SKM-1 (cell line): ENCODE data around the gene TXK.

Experiments
- DNase-seq: peaks from one replicate; lab custom pipeline; 2025; ENCODE audit not compliant: unreplicated experiment; lab: John Stamatoyannopoulos, UW

The TXK gene

DNA sequence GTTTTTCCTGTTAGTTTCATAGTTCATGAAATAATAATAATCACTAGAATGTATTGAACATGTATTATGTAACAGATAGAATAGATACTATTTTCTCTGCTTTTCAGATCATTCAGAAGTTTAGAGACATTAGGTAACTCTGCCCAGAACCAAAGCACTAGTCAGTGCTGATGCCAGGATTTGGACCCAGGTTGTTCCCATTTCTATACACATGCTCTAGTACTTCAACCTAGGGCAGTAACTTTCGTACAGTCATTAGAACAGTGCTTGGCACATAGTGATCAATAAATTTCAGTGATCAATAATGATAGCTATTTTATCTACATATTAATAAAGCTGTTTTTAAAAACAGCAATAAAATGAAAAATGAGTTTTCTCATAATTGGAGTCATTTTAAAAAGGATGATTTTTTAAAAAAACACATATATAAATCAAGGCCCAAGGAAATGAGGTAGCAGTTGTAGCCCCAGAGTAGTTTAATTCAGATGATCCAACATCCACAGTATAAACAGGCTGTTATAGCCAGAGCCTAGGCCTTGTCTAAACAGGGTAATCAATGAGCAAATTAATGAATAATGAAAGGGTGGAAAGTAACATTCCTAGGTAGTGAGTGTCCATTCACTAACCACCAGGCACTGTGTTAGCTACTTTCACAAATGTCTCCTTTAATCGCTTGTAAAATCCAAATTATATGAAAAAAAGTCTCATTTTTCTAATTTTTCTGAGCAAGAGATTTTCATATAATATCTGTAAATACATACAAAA, 25.6 kb downstream of the TXK start:
- no peak for DNase-seq

DNA sequence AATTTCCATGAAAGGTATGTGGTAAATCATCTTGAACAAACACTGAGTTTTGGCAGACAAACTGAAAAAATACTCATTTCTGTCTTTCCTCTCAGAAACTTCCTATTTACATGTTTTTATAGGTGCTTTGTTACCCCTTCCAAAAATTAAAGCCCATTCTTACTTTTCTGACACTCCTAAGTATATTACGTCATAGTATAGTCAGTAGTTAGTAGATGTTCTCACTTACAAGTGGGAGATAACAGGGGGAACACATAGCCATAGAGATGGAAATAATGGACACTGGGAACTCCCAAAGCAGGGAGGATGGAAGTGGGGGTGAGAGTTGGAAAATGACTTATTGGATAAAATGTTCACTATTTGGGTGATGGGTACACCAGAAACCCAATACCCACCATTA, 28.8 kb downstream of the TXK start:
- DNase-seq: no peak

DNA sequence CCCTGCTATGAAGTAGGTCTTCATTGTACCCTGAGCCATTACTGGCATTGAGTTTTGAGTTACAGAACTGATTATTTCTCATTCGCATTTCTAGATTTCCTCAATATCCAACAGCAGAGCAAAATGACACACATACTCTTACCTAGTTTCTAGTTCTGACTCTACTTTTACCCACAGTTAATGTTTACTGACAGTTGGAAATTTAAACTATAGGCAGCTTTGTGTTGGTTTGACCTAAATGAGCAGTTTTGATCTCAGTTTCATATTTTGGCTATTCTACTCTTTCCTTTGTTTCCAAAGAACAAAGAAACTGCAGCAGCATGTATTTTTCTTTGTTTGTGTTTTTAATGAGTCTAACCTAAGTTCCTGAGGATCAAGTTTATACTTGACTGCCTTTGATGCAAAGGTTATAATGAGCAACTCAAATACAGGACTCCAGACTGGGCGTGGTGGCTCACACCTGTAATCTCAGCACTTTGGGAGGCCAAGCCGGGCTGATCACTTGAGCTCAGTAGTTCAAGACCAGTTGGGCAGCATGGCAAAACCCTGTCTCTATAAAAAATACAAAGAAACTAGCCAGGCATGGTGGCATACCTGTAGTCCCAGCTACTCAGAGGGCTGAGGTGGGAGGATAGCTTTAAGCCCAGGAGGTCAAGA, 30.4 kb downstream of the TXK start:
- DNase-seq: no peak

GRCh38 chr4:48102303-48102702, 31.7 kb downstream of the TXK start:
- DNase-seq: no peak

GRCh38 chr4:48100256-48100655, 33.8 kb downstream of the TXK start:
- no peak for DNase-seq

DNA sequence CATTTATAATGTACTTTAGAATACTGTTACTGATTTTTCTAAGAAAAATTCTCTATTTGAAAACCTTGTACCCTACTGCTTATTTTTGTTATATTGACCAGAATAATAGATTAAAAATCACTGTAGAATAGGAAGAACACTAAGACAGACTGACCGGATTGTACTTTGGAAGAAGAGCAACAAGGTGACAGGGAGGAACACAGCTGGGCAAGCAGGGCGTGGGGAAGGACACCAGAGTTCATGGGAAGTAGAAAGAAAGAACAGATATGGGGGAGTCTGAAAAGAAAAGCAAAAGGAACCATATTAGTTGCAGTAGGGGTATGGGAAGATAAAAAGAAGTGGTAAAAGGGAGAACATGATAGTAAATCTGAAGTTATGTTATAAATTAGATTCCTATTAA, 38.6 kb downstream of the TXK start:
- DNase-seq: no peak

DNA sequence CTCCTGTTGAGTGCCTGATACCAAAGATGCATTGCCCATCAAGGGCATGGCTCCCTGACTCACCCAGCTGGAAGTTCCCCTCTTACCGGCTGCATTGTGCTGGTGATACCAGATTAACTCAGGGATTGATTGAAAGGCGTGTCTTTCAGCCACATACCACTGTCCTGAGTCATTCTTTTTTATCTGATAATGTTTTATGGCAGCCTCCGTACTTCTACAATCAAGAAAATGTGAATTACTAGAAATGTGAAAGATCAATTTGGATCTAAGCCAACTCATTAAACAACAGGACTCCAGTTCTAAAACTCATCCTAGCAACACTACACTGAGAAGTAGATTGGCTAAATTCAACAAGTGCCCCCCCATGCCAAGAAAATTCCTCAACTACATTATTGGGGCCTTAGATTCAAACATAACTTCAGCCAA, 40.0 kb downstream of the TXK start:
- no peak for DNase-seq

DNA sequence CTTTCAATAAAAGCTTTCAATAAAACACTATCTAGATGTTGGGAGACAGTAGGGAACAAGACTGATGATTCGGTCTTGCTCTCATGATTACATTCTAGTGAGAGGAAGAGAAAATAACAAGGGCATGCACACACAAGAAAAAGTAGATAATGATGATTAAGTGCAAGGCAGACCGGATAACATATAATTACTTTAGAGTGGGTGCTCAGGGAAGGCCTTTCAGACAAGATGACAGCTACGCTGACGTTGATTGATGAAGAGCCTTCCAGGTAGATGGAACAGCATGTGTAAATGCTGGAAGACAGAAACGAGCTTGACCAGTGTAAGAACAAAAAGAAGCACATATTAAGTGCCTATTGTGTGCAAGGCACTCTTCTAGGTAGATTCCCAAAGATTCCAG, 43.4 kb downstream of the TXK start:
- DNase-seq: no peak

DNA sequence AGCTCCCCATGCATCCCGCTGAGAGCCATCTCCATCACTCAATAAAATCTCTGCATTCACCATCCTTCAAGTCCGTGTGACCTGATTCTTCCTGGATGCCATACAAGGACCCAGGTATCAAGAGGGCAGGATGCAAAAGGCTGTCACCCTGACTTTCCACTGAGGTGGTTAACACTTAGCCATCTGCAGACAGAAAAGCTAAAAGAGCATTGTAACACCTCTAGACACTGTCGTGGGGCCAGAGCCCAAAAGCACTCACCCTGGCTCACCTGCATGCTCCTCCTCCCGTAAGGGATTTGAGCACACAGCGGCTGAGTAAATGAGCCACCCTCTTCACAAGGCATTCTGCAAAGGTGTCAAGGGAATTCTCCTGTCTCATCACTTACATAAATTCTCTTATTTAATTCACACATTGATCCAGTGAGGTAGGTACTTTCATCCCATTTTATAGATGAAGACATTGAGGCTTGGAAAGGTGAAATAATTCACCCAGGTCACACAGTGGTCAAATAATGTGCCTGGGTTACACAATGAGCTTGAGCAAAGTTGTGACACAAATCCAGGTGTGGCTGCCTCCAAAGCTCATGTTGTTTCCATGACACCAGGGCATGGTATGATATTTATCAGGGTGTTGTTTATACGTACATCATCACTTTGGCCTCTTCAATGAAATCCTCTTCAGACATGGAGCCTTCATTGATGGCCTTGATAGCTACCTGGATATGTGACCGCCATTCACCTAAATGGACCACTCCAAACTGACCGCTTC, 48.0 kb downstream of the TXK start:
- DNase-seq: no peak

DNA sequence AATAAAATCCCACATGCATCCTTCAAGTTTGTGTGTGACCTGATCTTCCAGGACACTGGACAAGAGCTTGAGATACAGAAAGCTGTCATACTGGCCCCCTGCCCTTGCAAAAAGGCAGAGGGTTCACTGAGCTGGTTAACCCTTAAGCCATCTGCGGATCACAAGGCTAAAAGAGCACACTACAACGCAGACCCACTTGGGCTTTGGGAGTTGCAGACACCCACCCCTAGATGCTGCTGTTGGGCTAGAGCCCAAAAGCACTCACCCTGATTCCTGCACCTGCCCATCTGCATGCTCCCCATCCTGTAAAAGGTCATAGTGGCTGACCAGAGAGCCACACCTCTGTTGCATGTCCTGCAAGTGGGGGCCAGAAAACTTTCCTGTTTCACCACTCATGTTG, 51.1 kb downstream of the TXK start:
- DNase-seq: no peak

- DNase-seq: no peak
These were observed 52.9 kb downstream of the TXK start for GRCh38 chr4:48081196-48081595.

GRCh38 chr4:48079972-48080391, 54.1 kb downstream of the TXK start:
- DNase-seq: no peak

DNA sequence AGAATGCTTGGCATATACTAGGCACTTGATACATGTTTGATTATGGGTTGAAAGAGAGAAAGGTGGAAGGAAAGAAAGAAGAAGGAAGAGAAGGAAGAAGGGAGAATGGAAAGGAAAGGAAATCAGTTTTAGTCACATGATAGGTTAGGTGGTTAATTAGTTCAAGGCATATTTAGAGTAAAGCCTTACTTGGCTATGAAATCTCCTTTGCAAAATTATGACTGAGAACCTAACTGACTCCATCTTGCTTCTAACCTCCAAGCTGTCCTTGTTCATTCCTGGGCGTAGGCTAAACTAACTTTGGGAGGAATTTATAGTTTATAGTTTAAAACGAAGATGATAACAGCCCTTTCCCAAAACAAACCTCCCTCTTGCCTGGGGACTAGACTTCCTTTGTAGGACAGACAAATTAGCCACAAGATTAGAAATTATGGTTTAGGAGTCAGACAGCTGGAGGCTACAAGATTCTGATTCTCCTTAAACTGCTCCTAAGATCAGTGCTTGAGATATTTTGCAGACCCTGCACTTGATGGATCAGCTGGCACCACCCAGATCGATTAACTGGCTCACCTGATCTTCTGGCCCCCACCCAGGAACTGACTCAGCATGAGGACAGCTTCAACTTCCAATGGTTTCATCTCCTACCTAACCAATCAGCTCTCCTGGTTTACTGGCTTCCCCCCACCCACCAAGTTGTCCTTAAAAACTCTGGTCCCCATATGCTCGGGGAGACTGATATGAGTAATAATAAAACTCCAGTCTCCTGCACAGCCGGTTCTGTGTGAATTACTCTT, 55.0 kb downstream of the TXK start:
- DNase-seq: no peak

GRCh38 chr4:48078425-48078824, 55.6 kb downstream of the TXK start:
- DNase-seq: no peak

GRCh38 chr4:48074657-48075056, 59.4 kb downstream of the TXK start:
- no peak for DNase-seq

DNA sequence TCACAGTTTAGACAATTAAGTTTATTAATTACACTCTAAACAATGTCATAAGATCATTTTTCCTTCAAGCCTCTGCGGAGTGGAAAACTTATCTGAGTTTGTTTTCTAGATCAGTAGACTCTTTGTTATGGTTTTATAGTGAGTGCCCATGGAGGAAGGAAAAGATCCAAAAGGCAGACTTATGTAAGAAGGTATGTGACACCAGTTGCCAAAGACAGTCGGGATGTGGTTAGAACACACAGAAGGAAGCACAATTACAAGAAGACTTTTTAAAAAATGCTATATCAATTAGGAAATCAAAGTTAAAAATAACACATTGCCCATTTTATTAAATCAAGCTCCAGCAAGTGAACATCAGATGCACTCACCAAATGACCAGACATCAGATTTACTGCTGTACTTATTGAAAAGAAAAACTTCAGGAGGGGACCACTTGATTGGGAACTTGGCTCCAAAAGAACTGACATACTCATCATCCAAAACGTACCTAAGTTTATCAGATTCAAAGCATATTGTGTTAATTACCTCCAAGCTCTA, 60.4 kb downstream of the TXK start:
- no peak for DNase-seq

DNA sequence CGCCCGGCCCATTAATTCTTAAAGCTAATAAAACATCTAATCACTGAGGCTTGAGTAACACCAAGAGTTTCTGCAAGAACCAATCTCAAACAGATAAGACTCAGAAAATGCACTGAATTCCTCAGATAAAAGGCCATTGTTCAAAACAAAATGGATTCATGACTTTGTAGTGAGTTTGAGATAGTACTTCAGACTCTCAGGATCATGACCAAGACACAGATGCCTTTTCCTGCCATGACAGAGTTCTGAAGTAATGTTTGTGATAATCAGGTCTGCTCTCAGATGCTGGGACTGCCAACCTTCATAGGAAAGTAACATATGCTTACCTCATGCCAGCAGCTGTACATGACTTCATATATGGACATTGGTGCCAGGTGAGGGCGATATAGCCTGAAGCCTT, 62.9 kb downstream of the TXK start:
- DNase-seq: no peak

DNA sequence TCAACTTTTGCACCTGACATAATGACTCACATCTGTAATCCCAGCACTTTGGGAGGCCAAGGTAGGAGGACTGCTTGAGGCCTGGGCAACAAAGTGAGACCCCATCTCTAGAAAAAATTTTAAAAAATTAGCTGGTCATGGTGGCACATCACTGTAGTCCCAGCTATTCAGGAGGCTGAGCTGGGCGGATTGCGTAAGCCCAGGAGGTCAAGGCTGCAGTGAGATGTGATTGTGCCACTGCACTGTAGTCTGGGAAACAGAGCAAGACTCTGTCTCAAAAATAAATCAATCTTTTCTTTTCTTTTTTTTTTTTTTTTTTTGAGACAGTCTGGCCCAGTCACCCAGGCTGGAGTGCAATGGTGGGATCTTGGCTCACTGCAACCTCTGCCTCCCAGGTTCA, 65.0 kb downstream of the TXK start:
- DNase-seq: no peak

GRCh38 chr4:48068182-48068581, 65.9 kb downstream of the TXK start:
- no peak for DNase-seq

DNA sequence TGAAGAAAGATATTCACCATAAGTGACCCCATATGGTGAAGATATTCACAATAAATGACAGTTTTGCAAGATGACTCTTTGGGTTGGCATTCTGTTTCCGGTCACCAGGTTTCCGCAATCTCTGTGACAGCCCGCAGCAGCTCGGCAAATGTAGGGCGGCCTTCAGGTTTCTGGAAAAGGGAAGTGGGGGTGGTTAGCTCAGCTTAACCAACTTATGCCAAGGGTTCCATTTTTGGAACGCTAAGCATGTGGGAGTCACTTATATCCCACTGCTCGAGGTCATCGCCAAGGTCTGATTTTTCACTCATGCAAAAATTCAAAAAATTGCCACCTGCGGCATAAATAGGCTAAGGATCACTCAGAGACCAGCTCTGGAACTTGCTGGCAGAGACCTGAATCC, 66.5 kb downstream of the TXK start:
- DNase-seq: no peak

- DNase-seq: no peak
These were observed 68.4 kb downstream of the TXK start for GRCh38 chr4:48065587-48066052.
